NCI-H1436 (cell line): Measurements from ENCODE around the gene CXCL16.

Experiments used
- DNase-seq: peaks from one replicate; lab custom pipeline; 2025; lab: John Stamatoyannopoulos, UW

The CXCL16 gene

DNA sequence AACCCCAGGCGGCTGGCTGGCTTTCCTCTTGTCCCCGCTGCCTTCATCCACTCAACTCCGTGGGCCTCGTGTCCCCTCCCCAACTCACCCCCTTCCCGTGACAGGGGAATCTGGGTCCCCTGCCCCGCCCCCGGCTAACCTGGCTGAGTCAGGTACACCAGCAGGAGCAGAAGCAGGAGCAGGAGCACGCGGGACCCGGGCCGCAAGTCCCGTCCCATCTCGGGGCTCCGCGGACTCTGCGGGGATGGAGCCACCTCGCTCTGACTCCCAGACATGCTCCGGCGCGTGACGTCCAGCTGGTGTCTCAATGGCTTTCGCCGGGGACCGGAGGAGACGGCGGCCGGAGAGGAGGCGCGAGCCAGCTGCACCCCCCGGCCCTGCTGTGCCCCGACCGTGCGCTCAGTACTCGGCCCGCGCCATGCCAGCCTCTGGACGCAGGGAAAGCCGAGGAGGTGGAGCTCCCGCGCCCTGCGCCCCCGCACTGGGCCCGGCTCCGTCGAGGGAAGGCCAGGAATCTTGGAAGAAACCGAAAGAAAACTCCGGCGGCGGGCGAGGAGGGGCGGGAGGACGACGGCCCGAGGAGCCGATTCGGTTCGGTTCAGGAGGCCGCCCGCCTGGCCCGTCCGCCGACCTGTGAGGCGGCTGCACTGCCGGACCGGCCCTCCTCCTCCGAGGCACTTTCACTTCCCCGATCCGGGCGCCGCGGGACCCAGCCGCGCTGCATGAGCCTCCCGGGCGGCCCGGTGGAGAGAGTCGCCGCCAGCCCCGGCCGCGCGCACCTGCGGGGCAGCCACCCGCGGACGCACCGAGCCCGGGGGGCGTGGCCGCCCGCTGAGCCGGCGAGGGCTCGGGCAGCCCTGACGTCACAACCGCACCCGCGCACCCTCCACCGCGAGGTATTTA is at the start of gene CXCL16, which contains the start of gene ZMYND15:
CXCL16 (minus strand) TSS at position 807 of the 903 bp plus-strand sequence; CDS start at position 218, 589 bp downstream.
ZMYND15 (plus strand) TSS at position 712 of the 903 bp plus-strand sequence. CDS start 716 bp downstream, outside the sequence.
- peak; percentile 12 for DNase-seq

- DNase-seq = no peak
Observed at GRCh38 chr17:4788807-4789700, 49.3 kb upstream of the CXCL16 start, which contains the start of gene GLTPD2. Gene GLTPD2 (plus strand): TSS chr17:4788964. CDS start chr17:4789012, 48 bp downstream.

GRCh38 chr17:4788159-4788806 is 48.6 kb upstream of the CXCL16 start:
- DNase-seq = no peak

DNA sequence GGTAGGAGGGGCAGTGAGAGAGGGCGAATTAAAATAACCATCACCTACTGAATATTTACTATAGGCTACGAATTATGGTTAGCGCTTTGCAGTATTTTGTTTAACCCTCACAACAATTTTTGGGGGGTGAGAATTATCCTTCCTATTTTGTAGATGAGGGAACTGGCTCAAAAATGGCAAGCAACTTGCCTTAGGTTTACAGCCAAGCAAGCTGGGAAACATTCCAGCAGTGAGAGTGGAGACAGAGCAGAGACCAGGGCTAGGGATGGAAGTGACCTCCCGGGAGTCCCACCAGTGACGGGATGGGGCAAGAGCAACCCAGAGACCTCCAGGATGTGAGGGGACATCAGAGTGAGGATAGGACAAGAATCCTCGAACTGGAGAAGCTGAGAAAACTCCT is 46.8 kb upstream of the CXCL16 start:
- DNase-seq = no peak

- DNase-seq = no peak
Observed at GRCh38 chr17:4786106-4786511, 46.4 kb upstream of the CXCL16 start, which contains the start of gene VMO1. Gene VMO1 (minus strand): TSS chr17:4786364. CDS start chr17:4786352, 12 bp downstream.

- no peak for DNase-seq
Observed at GRCh38 chr17:4785311-4786105, 45.8 kb upstream of the CXCL16 start.

GRCh38 chr17:4782652-4783051 is 42.9 kb upstream of the CXCL16 start:
- DNase-seq = no peak

GRCh38 chr17:4780325-4780955 is 40.7 kb upstream of the CXCL16 start:
- DNase-seq = no peak

DNA sequence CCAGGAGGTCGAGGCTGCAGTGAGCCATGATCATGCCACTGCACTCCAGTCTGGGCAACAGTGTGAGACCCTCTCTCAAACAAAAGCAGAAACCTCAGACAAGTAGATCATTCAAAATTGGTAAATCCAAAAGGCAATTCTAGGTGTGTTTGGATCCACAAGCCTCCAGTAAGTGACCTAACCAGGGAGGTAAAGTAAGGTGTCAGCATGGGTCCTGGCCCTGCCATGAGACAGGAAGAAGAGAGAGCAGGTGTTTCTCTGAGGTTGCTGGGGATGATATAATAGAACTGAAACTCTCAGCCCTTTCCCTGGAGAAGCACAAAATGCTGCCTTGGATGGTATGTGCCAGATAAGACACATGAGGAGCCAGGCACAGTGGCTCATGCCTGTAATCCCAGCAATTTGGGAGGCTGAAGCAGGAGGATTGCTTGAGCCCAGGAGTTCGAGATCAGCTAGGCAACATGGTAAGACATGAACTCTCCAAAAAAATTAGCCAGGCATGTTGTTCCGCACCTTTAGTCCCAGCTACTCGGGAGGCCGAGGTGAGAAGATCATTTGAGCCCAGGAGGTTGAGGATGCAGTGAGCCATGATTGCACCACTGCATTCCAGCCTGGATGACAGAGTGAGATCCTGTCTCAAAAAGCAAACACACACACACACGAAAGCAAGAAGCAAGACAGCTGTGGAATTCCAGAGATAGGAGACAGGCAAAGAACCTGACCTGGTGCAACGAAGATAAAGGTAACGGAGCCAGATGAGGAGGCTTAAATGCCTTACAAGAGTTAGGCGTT is 38.4 kb upstream of the CXCL16 start:
- DNase-seq = no peak

DNA sequence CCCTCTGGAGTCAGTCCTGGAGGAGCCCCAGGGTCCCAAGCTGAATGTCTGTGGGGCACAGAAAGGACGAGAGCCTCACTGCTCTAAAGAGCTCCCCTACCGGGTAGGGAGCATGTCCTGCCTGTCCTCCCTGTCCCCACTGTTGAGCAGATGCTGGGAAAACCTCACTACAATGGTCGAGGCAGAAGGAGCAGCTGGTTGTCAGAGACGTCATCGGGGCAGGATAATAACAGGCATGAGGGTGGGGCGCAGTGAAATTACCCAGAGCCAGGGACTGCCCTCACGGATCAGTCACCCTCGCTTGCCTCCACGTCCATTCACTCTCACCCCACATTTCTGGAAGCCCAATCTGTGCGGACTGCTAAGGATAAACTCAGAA is 32.5 kb upstream of the CXCL16 start:
- DNase-seq = no peak

- DNase-seq = no peak
Observed at GRCh38 chr17:4771519-4772234, 31.9 kb upstream of the CXCL16 start, which contains the start of gene TM4SF5. Gene TM4SF5 (plus strand): TSS chr17:4771886. CDS start chr17:4771923, 37 bp downstream.

GRCh38 chr17:4769628-4770027 is 29.9 kb upstream of the CXCL16 start:
- no peak for DNase-seq

GRCh38 chr17:4768298-4768697 is 28.6 kb upstream of the CXCL16 start:
- DNase-seq = no peak

DNA sequence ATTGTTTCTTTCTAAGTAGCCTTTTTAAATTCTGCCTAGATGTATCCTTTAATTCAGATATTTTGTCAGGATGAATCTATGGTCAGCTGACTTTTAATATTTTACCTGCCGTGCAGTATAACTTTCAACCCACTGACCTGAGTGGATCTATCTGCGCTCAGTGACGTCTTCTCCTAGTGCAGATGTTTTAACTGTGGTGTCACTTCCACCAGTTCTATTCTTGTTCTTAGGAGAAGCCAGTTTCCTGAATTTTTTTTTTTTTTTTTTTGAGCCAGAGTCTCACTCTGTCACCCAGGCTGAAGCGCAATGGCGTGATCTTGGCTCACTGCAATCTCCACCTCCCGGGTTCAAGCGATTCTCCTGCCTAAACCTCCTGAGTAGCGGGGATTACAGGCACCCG is 27.0 kb upstream of the CXCL16 start:
- DNase-seq = no peak

DNA sequence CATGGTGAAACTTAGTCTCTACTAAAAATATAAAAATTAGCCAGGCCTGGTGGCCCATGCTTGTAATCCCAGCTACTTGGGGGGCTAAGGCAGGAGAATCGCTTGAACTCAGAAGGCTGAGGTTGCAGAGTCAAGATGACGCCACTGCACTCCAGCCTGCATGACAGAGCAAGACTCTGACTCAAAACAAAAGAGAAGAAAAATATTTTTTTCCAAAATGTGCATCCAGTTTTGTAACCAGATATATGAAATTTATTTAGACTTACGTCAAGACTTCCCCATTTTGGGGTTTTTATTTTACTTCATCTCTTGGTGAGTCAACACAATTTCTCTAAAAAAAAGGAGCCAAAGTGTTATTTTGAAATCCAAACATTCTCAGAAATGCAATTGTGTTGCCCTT is 26.5 kb upstream of the CXCL16 start:
- DNase-seq = no peak

DNA sequence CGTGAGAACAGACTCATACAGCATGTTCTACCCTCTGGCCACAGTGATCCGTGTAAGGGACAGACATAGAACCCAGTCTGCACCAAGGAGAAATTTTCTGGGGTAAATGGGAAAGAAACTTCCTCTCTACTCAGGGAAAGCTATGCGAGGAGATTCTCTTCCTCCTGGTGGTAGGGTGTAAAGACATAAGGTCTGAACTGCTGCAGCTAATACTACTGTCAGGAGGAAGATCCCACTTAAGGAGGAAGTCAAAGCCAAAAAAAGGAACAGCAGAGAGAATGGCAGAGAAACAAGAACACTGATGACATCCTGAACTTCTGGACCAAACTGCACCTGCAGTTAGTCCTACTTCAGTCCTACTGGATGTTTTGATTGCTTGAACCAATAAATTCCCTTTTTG is 24.9 kb upstream of the CXCL16 start:
- no peak for DNase-seq

- DNase-seq = no peak
Observed at GRCh38 chr17:4759776-4760236, 20.1 kb upstream of the CXCL16 start.

- no peak for DNase-seq
Observed at GRCh38 chr17:4753392-4753791, 13.7 kb upstream of the CXCL16 start.

DNA sequence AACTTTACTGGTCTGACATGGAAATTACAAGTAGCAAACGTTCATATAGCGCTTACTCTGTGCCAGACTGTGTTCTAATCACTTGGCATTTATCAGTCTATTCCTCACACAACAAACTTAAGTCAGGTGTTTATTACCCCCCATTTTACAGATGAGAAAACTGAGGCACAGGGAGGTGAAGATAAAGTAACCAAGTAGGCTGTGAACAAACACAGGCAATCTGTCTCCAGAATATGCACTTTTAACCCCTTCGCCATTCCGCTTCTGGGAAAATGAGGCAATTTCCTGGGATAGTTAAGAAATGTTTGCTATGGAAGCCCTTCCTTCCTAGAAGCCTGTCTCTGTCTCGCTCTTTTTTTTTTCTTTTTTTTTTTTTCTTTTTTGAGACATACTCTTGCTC is 12.2 kb upstream of the CXCL16 start:
- no peak for DNase-seq
